HCT116 (cell line): Measurements from ENCODE around the gene RPL18A. TPM values are rescaled to one million over a fixed set of nuclear protein-coding genes. Genes with fewer than 3 reads are reported as not detected.

Experiments
- ATAC-seq: fragments of 200-7000 bp; cut with Tn5 transposase; 2 replicates; pipeline ENCODE4 v1.9.1; 2020; ENCODE audit warnings: mild to moderate bottlenecking, moderate library complexity
- BruUV-seq: library from RNA; stranded (reverse); fragments of 400-500 nt; replicated peaks from 2 replicates; lab custom pipeline; 2021; lab: Mats Ljungman, UMichigan
- CTCF ChIA-PET: fragments of 300-600 bp; sonication (Branson Sonifier 250); formaldehyde crosslinking; loops from one replicate; lab custom pipeline; 2021; ENCODE audit warnings: antibody characterized with exemption; lab: Charles Lee
- POLR2A ChIA-PET: fragments of 300-600, 350-600 bp; sonication (Branson Sonifier 250); formaldehyde crosslinking; loops from one replicate; lab custom pipeline; 2021; ENCODE audit warnings: antibody characterized with exemption; lab: Charles Lee
- RAD21 ChIA-PET, 2 experiments: fragments of 300-600 bp; sonication (Branson Sonifier 250); formaldehyde crosslinking; loops; one replicate each; lab custom pipeline; 2023; ENCODE audit warnings: low total read pairs in 2 of 2; ENCODE audit not compliant: uncharacterized antibody in 2 of 2, unreplicated experiment in 2 of 2, low non-redundant PET in 1 of 2; lab: Charles Lee
- DNase-seq: peaks from one replicate; pipeline ENCODE4 v3.0.0-alpha.2; 2010; ENCODE audit warnings: low read depth, low spot score
- H2AFZ ChIP-seq: fragments of 200-600 bp; shearing (Covaris generic), sonication (generic); 2 replicates; pipeline ENCODE4 v1.6.1; 2017; ENCODE audit warnings: low read depth, mixed run types, mixed read lengths, antibody characterized with exemption, low read length; ENCODE audit not compliant: poor library complexity, severe bottlenecking
- H3K27ac ChIP-seq: 2 replicates; pipeline ENCODE4 v1.5.1; 2012; ENCODE audit warnings: low read depth, low read length
- H3K27me3 ChIP-seq: fragments of 200-600 bp; sonication (generic); 2 replicates; pipeline ENCODE4 v1.6.1; 2016; ENCODE audit warnings: mixed run types, low read length, mixed read lengths; ENCODE audit not compliant: insufficient read depth
- H3K36me3 ChIP-seq, 2 experiments: fragments of 200-500 bp in 1 of 2; fragments of 200-600 bp in 1 of 2; sonication (Bioruptor generic) in 1 of 2; sonication (generic) in 1 of 2; 2 replicates each; pipeline versions ENCODE4 v1.5.1 to v1.6.1; 2014 to 2016; ENCODE audit warnings: low read length in 2 of 2, inconsistent platforms in 1 of 2, mixed read lengths in 1 of 2, mixed run types in 1 of 2; ENCODE audit not compliant: insufficient read depth in 2 of 2, control insufficient read depth in 1 of 2
- H3K4me1 ChIP-seq, 2 experiments: fragments of 200-600 bp in 1 of 2; sonication (generic) in 1 of 2; 2 replicates each; pipeline versions ENCODE4 v1.5.1 to v1.6.1; 2012 to 2017; ENCODE audit warnings: low read length in 2 of 2, inconsistent platforms in 1 of 2, mild to moderate bottlenecking in 1 of 2, mixed read lengths in 1 of 2, mixed run types in 1 of 2, moderate library complexity in 1 of 2; ENCODE audit not compliant: insufficient read depth in 2 of 2, control insufficient read depth in 1 of 2
- H3K4me2 ChIP-seq: fragments of 200-600 bp; sonication (generic); 2 replicates; pipeline ENCODE4 v1.6.1; 2017; ENCODE audit warnings: mixed run types, low read length, mixed read lengths
- H3K4me3 ChIP-seq, 2 experiments: fragments of 200-600 bp in 1 of 2; sonication (generic) in 1 of 2; replicated peaks in 1 of 2; 2 replicates each; pipeline ENCODE4 v1.5.1; 2011 to 2016; ENCODE audit warnings: low read length in 2 of 2, control low read depth in 1 of 2, low read depth in 1 of 2, mild to moderate bottlenecking in 1 of 2, mixed read lengths in 1 of 2, mixed run types in 1 of 2
- H3K79me2 ChIP-seq: fragments of 200-600 bp; sonication (generic); 2 replicates; pipeline ENCODE4 v1.6.1; 2017; ENCODE audit warnings: mild to moderate bottlenecking, mixed run types, low read length, moderate library complexity, mixed read lengths; ENCODE audit not compliant: insufficient read depth
- H3K9ac ChIP-seq: fragments of 200-600 bp; sonication (generic); 2 replicates; pipeline ENCODE4 v1.6.1; 2016; ENCODE audit warnings: low read length, mixed read lengths
- H3K9me2 ChIP-seq: fragments of 200-600 bp; sonication (generic), shearing (Covaris generic); 2 replicates; pipeline ENCODE4 v1.6.1; 2017; ENCODE audit warnings: mixed run types, mild to moderate bottlenecking, moderate library complexity; ENCODE audit not compliant: insufficient read depth
- H3K9me3 ChIP-seq, 2 experiments: fragments of 200-500 bp in 1 of 2; fragments of 200-600 bp in 1 of 2; sonication (Bioruptor generic) in 1 of 2; sonication (generic) in 1 of 2; 2 replicates each; pipeline ENCODE4 v1.6.1; 2014 to 2017; ENCODE audit warnings: low read length in 2 of 2, mixed read lengths in 2 of 2, inconsistent platforms in 1 of 2, low read depth in 1 of 2, mild to moderate bottlenecking in 1 of 2, mixed run types in 1 of 2, moderate library complexity in 1 of 2; ENCODE audit not compliant: control insufficient read depth in 1 of 2, insufficient read depth in 1 of 2
- H4K20me1 ChIP-seq: fragments of 200-600 bp; sonication (generic), shearing (Covaris generic); 2 replicates; pipeline ENCODE4 v1.6.1; 2017; ENCODE audit warnings: mixed run types, mild to moderate bottlenecking, moderate library complexity; ENCODE audit not compliant: insufficient read depth
- CBX3 ChIP-seq: IDR thresholded peaks from 2 replicates; pipeline ENCODE4 v1.6.1; 2012; ENCODE audit warnings: low read depth
- ELF1 ChIP-seq: IDR thresholded peaks from 2 replicates; pipeline ENCODE4 v1.6.1; 2012; ENCODE audit warnings: low read depth, borderline replicate concordance
- EZH2phosphoT487 ChIP-seq: fragments of 200-600 bp; IDR thresholded peaks from 2 replicates; pipeline ENCODE4 v1.6.1; 2018; ENCODE audit warnings: antibody characterized with exemption, borderline replicate concordance
- FOSL1 ChIP-seq: IDR thresholded peaks from 2 replicates; pipeline ENCODE4 v1.6.1; 2012; ENCODE audit warnings: low read depth
- JUND ChIP-seq: IDR thresholded peaks from 2 replicates; pipeline ENCODE4 v1.6.1; 2012
- POLR2A ChIP-seq: IDR thresholded peaks from 2 replicates; pipeline ENCODE4 v1.7.0; 2011; ENCODE audit warnings: borderline replicate concordance; ENCODE audit not compliant: insufficient read depth, insufficient read length; ENCODE audit errors: extremely low read depth
- POLR2AphosphoS5 ChIP-seq: IDR thresholded peaks from 2 replicates; pipeline ENCODE4 v1.6.1; 2011; ENCODE audit warnings: mild to moderate bottlenecking, low read depth, low read length, moderate library complexity
- SIN3A ChIP-seq: IDR thresholded peaks from 2 replicates; pipeline ENCODE4 v1.6.1; 2012; ENCODE audit warnings: low read depth
- TCF7L2 ChIP-seq: IDR thresholded peaks from 2 replicates; pipeline ENCODE4 v1.7.0; 2011; ENCODE audit warnings: borderline replicate concordance, inconsistent platforms; ENCODE audit not compliant: insufficient read depth, insufficient read length; ENCODE audit errors: extremely low read depth
- YY1 ChIP-seq: IDR thresholded peaks from 2 replicates; pipeline ENCODE4 v1.6.1; 2011; ENCODE audit warnings: low read length, low read depth, moderate library complexity, mild to moderate bottlenecking; ENCODE audit not compliant: insufficient replicate concordance; ENCODE audit errors: extremely low read depth
- ZFX ChIP-seq: fragments of 450-650 bp; IDR thresholded peaks from 2 replicates; pipeline ENCODE4 v1.6.1; 2017
- intact Hi-C: fragments of 100-400 bp; cut with micrococcal nuclease; formaldehyde crosslinking; loops from 2 replicates; pipeline ENCODE4 v1.10.0; 2022
- total RNA-seq: library from RNA; stranded (reverse); gene quantifications from one replicate; pipeline ENCODE4 v1.2.1, GENCODE V29; 2021; ENCODE audit not compliant: unreplicated experiment
- TF ChIP-seq, protein P1 (sequence below), 3 experiments: fragments of 200-600 bp in 1 of 3; sonication (generic) in 1 of 3; IDR thresholded peaks in 2 of 3; conservative IDR thresholded peaks in 1 of 3; 2 replicates each; pipeline ENCODE4 v1.5.1; 2012 to 2017; ENCODE audit warnings: low read depth in 2 of 3, low read length in 2 of 3, antibody characterized with exemption in 1 of 3, borderline replicate concordance in 1 of 3, control low read depth in 1 of 3, mild to moderate bottlenecking in 1 of 3, mixed read lengths in 1 of 3, mixed run types in 1 of 3, moderate library complexity in 1 of 3; ENCODE audit not compliant: insufficient read depth in 1 of 3
- TF ChIP-seq, protein P2 (sequence below): IDR thresholded peaks from 2 replicates; pipeline ENCODE4 v1.6.1; 2012
- TF ChIP-seq, protein P3 (sequence below): IDR thresholded peaks from 2 replicates; pipeline ENCODE4 v1.6.1; 2012
- TF ChIP-seq, protein P4 (sequence below): IDR thresholded peaks from 2 replicates; pipeline ENCODE4 v1.6.1; 2012; ENCODE audit warnings: low read depth

Gene RPL18A
- total RNA-seq, 1 experiment from 2014 or later, result 3,525 TPM

DNA sequence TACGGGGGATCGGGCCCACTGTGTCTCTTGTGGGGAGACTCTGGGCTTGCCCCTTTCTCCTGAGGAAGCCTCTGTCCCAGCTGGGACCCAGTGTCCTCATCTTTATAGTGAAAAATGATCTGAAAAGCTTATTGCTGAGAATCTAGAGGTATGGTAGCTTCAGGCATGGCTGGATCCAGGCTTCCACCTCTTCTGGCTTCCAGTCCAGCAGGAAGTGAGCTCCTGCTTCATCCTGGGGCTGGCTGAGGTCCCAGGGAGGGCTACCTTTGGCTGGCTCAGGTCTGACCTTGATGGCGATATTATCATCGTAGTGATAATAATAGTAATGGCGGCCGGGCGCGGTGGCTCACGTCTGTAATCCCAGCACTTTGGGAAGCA, 15.0 kb downstream of the RPL18A start (continued):
- TF ChIP-seq, protein P1, sequence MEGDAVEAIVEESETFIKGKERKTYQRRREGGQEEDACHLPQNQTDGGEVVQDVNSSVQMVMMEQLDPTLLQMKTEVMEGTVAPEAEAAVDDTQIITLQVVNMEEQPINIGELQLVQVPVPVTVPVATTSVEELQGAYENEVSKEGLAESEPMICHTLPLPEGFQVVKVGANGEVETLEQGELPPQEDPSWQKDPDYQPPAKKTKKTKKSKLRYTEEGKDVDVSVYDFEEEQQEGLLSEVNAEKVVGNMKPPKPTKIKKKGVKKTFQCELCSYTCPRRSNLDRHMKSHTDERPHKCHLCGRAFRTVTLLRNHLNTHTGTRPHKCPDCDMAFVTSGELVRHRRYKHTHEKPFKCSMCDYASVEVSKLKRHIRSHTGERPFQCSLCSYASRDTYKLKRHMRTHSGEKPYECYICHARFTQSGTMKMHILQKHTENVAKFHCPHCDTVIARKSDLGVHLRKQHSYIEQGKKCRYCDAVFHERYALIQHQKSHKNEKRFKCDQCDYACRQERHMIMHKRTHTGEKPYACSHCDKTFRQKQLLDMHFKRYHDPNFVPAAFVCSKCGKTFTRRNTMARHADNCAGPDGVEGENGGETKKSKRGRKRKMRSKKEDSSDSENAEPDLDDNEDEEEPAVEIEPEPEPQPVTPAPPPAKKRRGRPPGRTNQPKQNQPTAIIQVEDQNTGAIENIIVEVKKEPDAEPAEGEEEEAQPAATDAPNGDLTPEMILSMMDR (IDR thresholded peaks at IDR 0.05 in 2 of 3, conservative IDR thresholded peaks at IDR 0.05 in 1 of 3; ENCODE audit: borderline replicate concordance in 1 of 3, insufficient read depth in 1 of 3, low read depth in 2 of 3, low read length in 2 of 3), result no peak
- TF ChIP-seq YY1 (no peak), ELF1 (no peak), EZH2phosphoT487 (no peak), POLR2A (no peak)

DNA sequence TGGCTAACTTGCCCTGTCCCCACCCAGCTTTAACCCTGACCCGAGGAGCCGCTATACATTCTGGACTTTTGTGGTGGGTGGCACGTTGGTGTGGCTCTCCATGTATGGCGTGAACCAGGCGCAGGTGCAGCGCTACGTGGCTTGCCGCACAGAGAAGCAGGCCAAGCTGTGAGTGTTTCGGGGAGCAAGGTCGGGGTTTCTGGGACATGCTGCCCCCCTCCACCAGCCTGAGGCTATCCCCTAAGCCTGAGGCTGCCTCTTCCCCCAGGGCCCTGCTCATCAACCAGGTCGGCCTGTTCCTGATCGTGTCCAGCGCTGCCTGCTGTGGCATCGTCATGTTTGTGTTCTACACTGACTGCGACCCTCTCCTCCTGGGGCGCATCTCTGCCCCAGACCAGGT, 18.0 kb downstream of the RPL18A start:
- Histone ChIP-seq H4K20me1 (no peaks in the 10 kb centered on the region), H3K9me2 (no peaks in the 10 kb centered on the region), H3K36me3 (no peaks in the 10 kb centered on the region), H3K27ac (no peak overlapping the region), H3K4me1 (peaks cover 10 to 13% of the 10 kb centered on the region in 2 experiments), H2AFZ (no peak overlapping the region), H3K27me3 (no peaks in the 10 kb centered on the region), H3K9ac (no peak overlapping the region), H3K9me3 (no peaks in the 10 kb centered on the region), H3K79me2 (no peaks in the 10 kb centered on the region), H3K4me3 (no peak overlapping the region), H3K4me2 (no peak overlapping the region)
- CTCF ChIA-PET, result no interaction called here
- POLR2A ChIA-PET, result interaction anchor here (1.8 kb wide), 1 partner anchor 18 kb away, joined by 4 read pairs; the partner anchor contains the start of gene RPL18A
- no TSS peak for BruUV-seq
- no peak for DNase-seq
- intact Hi-C loops, result no loop called here
- ATAC-seq, result no peak
- RAD21 ChIA-PET, result no interaction called here
- TF ChIP-seq SIN3A, result no peak
- TF ChIP-seq TCF7L2, result no peak
- TF ChIP-seq, protein P2, sequence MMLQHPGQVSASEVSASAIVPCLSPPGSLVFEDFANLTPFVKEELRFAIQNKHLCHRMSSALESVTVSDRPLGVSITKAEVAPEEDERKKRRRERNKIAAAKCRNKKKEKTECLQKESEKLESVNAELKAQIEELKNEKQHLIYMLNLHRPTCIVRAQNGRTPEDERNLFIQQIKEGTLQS, result no peak
- TF ChIP-seq EZH2phosphoT487, result no peak
- TF ChIP-seq, protein P3, sequence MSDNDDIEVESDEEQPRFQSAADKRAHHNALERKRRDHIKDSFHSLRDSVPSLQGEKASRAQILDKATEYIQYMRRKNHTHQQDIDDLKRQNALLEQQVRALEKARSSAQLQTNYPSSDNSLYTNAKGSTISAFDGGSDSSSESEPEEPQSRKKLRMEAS, result no peak
- no peak for TF ChIP-seq CBX3
- TF ChIP-seq JUND, result no peak
- TF ChIP-seq, protein P4, sequence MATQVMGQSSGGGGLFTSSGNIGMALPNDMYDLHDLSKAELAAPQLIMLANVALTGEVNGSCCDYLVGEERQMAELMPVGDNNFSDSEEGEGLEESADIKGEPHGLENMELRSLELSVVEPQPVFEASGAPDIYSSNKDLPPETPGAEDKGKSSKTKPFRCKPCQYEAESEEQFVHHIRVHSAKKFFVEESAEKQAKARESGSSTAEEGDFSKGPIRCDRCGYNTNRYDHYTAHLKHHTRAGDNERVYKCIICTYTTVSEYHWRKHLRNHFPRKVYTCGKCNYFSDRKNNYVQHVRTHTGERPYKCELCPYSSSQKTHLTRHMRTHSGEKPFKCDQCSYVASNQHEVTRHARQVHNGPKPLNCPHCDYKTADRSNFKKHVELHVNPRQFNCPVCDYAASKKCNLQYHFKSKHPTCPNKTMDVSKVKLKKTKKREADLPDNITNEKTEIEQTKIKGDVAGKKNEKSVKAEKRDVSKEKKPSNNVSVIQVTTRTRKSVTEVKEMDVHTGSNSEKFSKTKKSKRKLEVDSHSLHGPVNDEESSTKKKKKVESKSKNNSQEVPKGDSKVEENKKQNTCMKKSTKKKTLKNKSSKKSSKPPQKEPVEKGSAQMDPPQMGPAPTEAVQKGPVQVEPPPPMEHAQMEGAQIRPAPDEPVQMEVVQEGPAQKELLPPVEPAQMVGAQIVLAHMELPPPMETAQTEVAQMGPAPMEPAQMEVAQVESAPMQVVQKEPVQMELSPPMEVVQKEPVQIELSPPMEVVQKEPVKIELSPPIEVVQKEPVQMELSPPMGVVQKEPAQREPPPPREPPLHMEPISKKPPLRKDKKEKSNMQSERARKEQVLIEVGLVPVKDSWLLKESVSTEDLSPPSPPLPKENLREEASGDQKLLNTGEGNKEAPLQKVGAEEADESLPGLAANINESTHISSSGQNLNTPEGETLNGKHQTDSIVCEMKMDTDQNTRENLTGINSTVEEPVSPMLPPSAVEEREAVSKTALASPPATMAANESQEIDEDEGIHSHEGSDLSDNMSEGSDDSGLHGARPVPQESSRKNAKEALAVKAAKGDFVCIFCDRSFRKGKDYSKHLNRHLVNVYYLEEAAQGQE, result no peak
- no peak for TF ChIP-seq POLR2A
- TF ChIP-seq FOSL1, result no peak
- no peak for TF ChIP-seq ZFX
- TF ChIP-seq POLR2AphosphoS5, result no peak
- TF ChIP-seq, protein P1 (IDR thresholded peaks at IDR 0.05 in 2 of 3, conservative IDR thresholded peaks at IDR 0.05 in 1 of 3; ENCODE audit: borderline replicate concordance in 1 of 3, insufficient read depth in 1 of 3, low read depth in 2 of 3, low read length in 2 of 3), result no peak
